NCI-H146 treated with DMSO at 0.1 percent for 48 hours (cell line): ENCODE data around the gene PPT1.

ENCODE experiments used
- DNase-seq: peaks from one replicate; lab custom pipeline; 2025; ENCODE audit not compliant: unreplicated experiment; lab: John Stamatoyannopoulos, UW

The PPT1 gene

DNA sequence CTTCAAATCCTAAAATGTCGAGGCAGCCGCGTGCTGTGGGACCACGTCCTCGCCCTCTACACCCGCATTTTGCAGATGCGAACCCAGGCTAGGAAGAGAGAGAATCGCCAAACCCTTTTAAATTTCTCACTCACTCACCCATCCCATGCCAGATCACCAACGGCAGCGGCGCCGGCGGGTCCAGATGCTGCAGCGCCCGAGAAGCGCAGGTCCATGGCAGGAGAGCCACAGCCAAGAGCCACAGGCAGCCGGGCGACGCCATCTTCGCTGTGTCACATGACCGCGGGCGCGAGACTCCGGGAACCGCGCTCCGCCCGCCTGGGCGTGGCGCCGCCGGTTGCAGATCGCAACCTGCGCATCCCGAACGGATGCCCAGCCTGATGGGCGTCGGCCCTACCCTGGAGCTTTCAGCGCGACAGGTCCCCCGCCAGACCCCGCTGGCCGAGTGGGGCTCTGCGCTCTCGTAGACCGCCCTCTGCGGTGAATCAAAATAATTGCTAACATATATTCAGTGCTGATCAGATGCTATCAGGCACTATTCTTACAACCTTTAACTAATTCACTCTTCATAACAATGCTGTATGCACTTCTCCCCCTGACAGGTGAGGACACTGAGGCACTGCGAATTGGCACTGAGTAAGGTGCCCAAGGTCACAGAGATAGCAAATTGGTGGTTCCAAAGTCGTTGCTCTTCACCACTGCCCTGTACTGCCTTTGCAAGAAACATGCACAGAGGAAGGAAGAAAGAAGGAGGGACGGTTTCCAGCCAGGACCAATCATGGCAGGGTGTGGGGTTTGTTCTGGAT, at the start of gene PPT1:
Gene PPT1 (minus strand): TSS at position 276 of the 806 bp plus-strand sequence. CDS start 14 bp downstream, at position 262.
- peak; percentile 44 for DNase-seq

DNA sequence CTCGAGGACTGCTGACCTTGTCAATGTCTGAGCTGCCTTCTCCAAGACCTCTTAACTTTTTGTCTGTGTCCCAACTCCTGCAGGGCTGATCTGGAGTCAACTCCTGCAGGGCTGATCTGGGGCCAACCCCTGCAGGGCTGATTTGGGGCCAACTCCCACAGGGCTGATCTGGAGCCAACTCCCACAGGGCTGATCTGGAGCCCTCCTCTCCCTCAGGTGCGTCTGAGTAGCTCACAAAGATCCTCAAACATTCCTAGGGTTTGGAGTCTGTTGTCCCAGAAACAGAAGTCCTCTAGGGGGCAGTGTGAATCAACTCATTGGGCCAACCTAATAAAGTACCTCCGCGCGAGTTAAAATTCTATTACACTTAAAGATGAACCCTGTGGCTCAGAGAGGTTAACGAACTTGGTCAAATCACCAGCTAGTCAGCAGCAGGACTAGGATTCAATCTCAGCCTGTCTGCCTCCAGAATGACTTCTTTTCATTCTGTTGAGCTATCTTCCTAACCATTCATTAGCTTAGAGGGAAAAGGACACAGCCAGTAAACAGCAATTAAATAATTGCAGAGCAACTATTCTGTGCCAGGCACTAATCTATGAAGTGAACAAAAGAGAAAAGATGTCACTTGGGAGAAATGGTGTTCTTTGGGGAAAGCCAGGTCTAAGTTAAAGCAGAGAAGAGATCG, 47.0 kb upstream of the PPT1 start:
- peak; percentile 12 for DNase-seq

DNA sequence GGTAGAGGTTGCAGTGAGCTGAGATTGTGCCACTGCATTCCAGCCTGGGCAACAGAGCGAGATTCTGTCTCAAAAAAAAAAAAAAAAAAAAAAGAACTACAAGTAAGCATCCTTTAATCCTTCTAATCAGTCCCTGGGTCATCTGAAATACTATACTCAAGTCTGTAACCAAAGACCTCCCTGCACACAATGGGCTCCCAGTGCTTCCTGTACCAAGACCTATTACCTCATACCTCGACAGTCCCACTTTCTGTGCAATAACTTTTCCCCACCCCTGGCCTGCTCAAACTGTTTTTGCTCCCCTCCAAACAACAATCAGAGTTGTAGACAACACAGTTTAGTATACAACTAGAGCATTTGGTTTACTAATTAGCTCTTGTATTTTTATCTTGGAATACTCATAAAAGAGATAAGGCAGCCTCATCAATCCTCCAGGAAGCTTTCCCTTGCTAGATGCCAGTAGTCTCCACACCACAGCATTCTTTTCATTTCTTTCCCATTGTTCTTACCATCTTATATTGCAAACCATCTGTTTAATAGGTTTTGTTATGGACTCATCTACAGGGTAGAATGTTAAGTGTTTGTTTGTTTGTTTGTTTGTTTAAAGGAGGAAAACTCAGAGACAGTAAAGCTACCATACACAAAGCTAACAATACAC, 45.0 kb upstream of the PPT1 start:
- no peak for DNase-seq

DNA sequence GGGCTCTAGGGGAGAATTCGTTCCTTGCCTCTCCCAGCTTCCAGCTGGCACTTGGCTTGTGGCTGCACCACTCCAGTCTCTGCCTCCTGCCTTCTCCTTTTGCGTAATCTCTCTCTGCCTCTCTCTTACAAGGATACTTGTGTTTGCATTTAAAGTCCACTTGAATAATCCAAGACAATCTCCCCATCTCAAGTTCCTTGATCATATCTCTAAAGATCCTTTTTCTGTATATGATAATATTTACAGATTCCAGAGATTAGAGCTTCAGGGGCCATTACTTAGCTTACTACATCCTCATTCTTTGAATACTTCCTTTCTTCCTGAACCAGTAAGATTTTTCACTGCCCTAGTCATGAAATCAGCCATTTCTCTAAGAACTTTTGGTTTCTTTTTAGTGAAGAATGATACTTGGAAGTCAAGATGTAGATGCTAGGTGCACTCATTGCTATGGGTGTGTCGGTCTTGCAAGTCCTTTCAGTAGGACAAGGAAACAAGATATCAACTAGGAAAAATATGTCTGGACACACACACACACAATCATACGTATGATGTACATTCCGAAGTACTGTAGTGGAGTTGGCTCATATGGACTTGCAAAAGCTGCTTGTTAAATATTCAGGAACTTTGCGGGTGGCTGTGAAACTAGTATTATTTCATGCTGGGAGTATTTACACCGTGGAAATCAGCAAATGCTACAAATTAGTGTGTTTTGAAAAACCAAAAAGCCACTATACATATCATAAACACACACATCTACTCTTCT, 43.3 kb upstream of the PPT1 start:
- no peak for DNase-seq

DNA sequence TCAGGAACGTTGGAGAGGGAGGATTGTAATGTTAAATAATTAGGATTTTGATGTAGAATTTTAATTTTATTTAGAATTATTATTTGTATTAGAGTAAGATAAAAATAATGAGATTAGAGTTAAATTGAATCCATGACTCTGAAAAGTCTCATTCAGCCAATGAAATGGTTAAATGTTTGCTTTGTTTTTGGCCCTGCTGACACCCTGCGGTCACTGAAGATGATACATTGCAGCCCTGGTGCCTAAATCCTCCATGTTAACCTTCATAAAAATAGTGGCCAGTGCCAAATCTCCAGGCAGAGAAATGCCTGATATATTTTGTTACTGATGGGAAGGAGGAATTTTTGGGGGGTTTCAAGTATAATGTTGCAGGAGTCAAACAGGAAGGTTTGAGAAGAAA, 36.8 kb upstream of the PPT1 start:
- DNase-seq, result no peak

DNA sequence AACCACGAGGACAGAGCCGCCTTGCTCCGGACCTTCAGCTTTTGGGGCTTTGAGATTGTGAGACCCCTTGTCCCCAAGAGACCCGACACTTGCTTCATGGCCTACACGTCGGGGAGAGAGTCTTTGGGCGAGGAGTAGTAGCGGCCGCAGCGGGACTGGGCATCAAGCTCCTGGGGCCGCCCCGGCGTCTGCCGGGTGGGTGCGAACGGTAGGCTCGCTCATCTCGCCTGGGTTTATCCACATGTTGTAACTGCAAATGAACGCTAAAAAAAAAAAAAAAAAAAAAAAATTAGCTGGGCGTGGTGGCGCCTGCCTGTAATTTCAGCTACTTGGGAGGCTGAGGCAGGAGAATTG, 36.2 kb upstream of the PPT1 start:
- DNase-seq, result no peak

DNA sequence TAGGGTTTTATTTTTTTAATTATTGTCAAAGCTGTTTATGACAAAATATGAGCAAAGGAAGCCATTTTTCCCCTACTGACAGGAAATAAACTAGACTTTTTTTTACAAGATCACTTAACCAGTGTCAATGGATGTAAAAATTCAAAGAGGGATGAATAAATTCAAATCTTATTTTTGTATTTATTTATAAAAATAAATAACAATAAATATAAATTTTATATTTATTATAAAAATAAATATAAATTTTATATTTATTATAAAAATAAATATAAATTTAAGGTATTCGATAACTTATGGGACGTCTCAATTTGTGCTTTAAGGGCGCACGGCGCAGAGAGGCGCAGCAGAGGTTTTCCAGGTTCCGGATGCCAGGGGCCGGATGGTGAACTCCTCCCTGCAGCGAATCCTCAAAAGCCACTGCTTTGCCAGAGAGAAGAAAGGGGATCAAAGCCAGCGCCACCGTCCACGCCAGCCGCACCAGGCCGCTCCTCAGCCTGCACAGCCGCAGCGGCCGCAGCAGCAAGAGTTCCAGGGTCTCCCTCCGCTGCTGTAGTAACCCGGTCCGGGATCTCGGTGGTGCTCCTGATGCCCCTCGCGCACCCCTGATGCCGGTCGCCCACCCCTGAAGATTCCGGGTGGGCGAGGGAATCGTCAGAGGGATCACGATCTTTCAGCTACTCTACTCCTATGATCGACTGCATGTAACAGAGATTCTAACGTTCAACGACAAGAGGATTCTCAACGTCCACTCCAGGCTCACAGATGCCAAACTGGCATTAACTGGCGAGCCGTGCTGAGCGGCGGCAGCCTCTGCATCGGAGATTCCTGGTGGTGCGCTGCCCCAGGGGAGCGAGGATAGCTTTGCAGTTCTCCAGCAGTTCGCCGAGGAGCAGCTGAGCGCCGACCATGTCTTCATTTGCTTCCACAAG, 35.6 kb upstream of the PPT1 start:
- no peak for DNase-seq

DNA sequence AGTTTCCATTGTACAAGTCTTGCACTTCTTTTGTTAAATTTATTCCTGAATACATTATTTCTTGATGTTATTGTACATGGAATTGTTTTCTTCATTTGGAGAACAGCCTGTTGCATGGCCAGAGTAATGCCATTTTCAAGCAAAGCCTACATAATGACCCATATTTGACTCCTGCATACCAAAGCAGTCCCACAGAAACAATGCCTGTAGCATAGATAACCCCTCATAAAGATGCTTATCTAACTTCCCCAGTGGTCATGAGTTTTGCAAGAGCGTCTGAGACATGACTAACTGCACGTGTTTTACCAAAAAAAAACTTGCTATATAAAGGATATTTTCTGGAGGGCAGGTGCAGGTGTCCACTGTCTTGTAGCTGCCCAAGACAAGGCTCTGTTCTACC, 33.8 kb upstream of the PPT1 start:
- DNase-seq, result no peak

DNA sequence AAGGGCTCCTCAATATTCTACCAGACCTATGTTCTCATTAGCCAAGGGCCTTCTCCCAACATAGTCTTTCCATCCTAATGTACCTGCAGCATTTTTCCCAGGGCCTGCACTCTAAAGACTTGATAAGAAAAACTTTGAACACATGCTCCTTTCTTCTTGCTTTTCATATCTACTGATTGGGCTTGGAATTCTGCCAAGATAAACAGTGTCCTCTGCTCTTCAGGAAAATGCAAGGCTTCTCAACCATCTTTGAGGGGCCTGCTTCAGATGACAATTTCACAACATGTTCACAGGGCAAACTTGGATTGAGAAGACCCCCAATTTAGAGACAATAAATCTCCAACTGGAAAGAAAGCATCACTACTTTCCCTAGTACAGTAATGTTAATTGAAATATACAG, 25.8 kb upstream of the PPT1 start:
- no peak for DNase-seq

DNA sequence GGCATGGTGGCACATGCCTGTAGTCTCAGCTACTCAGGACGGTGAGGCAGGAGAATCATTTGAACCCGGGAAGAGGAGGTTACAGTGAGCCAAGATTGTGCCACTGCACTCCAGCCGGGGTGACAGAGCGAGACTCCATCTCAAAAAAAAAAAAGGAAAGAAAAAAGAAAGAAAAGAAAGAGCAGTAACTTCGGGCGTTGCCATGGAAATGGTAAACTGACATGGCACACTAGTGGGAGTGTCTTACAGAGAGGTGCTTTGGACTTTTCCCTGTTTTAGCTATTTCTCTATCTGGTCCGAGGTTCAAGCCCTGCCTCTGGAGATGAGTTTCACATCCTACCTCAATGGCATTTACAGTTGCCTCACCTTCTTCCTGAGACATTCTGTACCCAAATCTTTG, 23.1 kb upstream of the PPT1 start:
- no peak for DNase-seq

DNA sequence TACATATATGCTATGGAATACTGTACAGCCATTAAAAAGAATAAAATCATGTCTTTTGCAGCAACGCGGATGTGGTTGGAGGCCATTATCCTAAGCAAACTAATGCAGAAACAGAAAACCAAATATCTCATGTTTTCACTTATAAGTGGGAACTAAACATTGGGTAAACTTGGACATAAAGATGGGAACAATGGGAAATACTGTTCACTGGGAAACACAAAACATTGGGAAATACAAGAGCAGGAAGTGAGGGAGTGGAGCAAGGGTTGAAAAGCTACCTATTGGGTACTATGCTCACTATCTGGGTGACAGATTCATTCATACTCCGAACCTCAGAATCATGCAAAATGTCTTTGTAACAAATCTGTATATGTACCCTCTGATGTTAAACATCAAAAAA, 17.3 kb upstream of the PPT1 start:
- no peak for DNase-seq

DNA sequence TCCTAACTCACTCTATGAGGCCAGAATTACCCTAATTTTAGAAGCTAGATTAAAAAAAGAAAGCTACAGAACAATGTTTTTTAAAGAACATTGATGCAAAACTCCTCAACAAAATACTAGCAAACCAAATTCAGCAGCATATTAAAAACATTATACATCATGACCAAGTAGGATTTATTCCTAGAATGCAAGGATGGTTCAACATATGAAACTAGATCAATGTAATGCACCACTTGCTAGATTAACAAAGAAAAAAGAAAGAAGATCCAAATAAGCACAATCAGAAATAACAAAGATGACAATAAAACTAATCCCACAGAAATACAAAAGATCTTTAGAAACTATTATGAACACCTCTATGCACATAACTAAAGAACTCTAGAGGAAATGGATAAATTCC, 13.3 kb upstream of the PPT1 start:
- DNase-seq, result no peak

DNA sequence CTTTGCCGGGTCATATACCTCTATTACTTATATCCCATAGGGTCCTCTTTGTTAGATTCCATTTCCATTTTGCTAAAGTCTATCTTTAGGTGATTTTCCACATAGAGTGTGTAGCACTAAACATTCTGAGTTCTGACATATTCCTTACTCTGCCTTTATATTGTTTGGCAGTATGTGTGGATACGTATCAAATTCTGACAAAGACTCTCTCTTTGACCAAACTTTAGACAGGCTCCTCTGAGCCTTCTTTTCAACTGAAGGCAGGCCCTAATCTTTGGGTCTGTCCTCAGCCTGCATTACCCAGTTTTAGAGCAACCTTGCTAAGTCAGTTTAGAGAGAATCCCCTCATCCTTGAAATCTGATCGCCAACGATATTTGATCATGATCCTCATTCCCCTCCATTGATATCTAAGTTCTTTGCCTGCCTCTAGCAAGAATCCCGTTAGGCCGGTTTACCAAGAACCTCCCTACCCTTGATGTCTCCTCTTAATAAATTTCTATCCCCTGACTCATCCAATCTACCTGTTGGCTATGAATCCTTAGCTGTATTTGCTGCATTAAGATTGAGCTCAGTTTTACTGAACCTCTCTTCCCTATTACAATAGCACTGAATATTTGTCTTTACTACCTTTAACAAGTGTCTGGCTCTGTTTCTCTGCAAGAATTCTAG, 10.4 kb upstream of the PPT1 start:
- DNase-seq, result no peak

DNA sequence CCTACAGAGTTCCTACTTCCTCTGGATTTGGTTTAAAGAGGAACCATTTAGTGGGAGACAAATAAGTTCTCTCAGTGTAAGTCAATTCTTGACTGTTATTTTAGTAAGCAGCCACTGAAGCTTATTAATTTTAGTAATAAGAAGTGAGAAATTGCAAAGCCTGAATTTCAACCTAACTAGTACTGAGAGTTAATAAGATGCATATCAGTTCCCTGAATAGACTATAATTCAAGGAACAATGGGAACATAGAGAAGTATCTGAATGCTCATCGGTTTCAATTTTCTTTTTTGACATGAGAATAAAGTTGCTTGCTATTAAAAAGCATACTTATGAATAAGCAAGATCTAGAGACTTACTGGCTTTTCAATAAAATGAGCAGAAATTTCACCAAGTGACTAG, 8.0 kb upstream of the PPT1 start:
- DNase-seq, result no peak

DNA sequence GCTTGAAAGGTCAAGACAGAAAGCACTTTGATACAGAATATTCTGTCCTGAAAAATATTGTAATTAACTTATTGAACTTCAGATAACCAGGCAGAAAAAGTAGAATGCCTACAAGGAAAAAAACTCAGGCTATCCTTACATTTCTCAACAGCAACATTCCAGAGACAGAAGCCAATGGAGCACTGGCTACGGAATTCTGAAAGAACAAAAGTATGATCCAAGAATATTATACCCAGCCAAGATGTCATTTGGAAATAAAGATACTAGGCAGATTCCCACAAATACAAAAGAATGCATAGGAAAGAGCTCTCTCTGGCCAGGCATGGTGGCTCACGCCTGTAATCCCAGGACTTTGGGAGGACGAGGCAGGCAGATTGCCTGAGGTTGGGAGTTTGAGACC, 5.8 kb upstream of the PPT1 start:
- DNase-seq, result no peak

DNA sequence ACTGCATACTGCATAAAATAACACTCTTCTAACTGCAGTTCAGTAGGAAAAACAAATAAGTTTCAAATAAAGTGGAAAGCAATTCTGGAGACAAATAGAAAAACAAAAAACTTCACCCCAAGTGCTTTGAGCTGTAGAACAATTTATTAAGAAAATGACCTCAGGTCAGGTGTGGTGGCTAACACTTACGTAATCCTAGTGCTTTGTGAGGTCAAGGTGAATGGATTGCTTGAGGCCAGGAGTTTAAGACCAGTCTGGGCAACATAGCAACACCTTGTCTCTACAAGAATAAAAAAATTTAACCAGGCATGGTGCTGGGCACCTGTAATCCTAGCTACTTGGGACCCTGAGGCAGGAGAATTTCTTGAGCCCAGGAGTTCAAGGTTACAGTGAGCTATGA, 5.0 kb upstream of the PPT1 start:
- DNase-seq, result no peak

DNA sequence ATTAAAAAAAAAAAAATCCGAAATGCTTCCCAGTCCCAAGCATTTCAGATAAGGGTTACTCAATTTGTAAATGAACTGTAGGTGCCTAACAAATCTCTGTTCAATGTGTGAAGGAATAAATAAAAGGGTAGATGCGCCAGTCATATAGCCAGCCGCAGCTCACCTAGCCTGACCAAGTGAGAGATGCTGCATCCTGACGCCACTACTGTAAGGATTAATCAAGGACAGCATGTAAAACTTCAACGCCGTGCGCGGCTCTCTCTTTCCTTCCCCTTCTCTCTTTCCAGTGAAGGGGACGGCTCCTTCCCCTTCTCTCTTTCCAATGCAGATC, 441 bp downstream of the PPT1 start:
- no peak for DNase-seq

DNA sequence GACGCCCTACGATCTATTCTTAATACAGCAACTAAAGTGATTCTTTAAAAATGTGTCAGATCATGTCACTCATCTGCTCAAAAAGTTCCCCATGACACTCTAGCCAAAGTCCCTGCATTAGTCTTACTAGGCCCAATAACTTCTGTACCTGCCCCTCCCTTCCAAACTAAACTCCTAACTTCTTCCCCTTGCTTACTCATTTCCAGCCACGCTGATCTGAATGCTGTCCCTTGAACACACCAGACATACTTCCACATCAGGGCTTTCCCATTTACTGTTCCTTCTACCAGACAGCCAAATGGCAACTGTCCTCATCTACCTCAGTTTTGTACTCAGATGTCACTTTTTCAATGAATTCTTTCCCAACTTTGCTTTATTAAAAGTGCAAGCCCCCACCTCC, 1.2 kb downstream of the PPT1 start:
- no peak for DNase-seq

DNA sequence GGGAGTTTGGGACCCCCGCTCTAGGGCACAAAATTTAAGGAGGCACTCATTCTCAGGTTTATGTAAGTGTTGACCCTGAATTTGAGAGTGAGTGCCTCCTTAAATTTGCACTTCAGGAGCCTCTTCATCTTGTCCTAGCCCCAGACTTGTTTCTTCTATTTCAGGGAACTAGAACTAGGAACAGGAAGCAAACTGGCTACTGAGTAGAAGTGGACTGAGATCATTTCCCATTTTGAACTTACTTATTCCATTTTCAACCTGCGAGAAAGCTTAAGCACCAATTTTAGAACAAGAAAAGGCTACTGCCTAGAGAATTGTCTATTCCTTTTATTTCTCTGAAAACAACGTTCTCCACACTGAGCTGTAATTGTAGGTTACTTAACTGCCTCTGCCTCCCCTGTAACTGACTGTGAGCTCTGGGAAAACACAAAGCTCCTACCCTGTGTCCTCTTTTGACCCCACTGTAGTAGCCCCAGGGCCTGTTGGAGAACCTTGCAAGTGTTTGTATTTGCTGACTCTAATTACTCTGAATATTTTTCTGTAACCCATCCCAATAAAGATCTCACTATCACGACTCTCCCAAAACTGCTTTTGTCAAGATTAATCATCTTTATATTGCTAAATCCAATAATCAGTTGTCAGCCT, 2.5 kb downstream of the PPT1 start:
- no peak for DNase-seq
